Esophagus muscularis mucosa (tissue), 4 donors: ENCODE measurements around the gene RNF213. TPM values are rescaled to one million over a fixed set of nuclear protein-coding genes. Genes with fewer than 3 reads are reported as not detected.
"Not testable (repeated sequence)": the region's sequence is repeated elsewhere in the genome, so short reads cannot be mapped to it uniquely, and the experiment has no call there.

Experiments
- DNase-seq: peaks from one replicate; pipeline ENCODE4 v3.0.0-alpha.2; 2017; ENCODE audit errors: extremely low spot score
- H3K27ac ChIP-seq, 4 donors: fragments of 200-600 bp; sonication (generic); replicated peaks in 1 of 4; 1 replicate in 3 of 4; 2 replicates in 1 of 4; pipeline ENCODE4 v1.5.1; 2016 to 2019; ENCODE audit warnings: mild to moderate bottlenecking in 1 of 4
- H3K27me3 ChIP-seq, 4 donors: fragments of 200-600 bp; sonication (generic); one replicate each; pipeline versions ENCODE4 v1.5.1 to v1.6.0; 2016 to 2019
- H3K36me3 ChIP-seq, 4 donors: fragments of 200-600 bp; sonication (generic); one replicate each; pipeline ENCODE4 v1.5.1; 2016 to 2019
- H3K4me1 ChIP-seq, 4 donors: fragments of 200-600 bp; sonication (generic); one replicate each; pipeline ENCODE4 v1.5.1; 2016 to 2019
- H3K4me3 ChIP-seq, 4 donors: fragments of 200-600 bp; sonication (generic); 1 replicate in 2 of 4; 2 replicates in 2 of 4; pipeline ENCODE4 v1.5.1; 2016 to 2019; ENCODE audit warnings: mild to moderate bottlenecking in 4 of 4, moderate library complexity in 1 of 4
- H3K9me3 ChIP-seq, 4 donors: fragments of 200-600 bp; sonication (generic); 1 replicate in 3 of 4; 2 replicates in 1 of 4; pipeline ENCODE4 v1.5.1; 2016 to 2019
- CTCF ChIP-seq, 3 experiments: fragments of 200-600 bp in 2 of 3; fragments of 450-650 bp in 1 of 3; sonication (generic) in 2 of 3; IDR thresholded peaks; one replicate each; pipeline ENCODE4 v1.5.1; 2017 to 2019; ENCODE audit warnings: antibody characterized with exemption in 3 of 3, mild to moderate bottlenecking in 2 of 3, moderate library complexity in 1 of 3
- EP300 ChIP-seq: sonication (generic); formaldehyde crosslinking; IDR thresholded peaks from one replicate; pipeline ENCODE4 v1.6.1; 2017; ENCODE audit warnings: antibody characterized with exemption
- POLR2A ChIP-seq: fragments of 450-650 bp; IDR thresholded peaks from one replicate; pipeline ENCODE4 v1.6.1; 2017; ENCODE audit warnings: antibody characterized with exemption, moderate library complexity, mild to moderate bottlenecking, low read depth
- POLR2AphosphoS5 ChIP-seq, 2 donors: sonication (generic); formaldehyde crosslinking; IDR thresholded peaks; one replicate each; pipeline ENCODE4 v1.6.1; 2017; ENCODE audit warnings: antibody characterized with exemption in 2 of 2
- WGBS: methylation state at CpG from one replicate; pipeline ENCODE4 v1.1.5; 2018; 5-methylcytosine and 5-hydroxymethylcytosine counted together
- intact Hi-C: fragments of 100-400 bp; cut with DNase I; formaldehyde crosslinking; loops from one replicate; pipeline ENCODE4 v1.15.1; 2023
- total RNA-seq, 4 donors: library from RNA; depleted of rRNA; stranded (reverse); fragments of >200 nt; gene quantifications; one replicate each; pipeline versions ENCODE4 v1.1.0 to v1.2.1, GENCODE V29; 2016

Gene RNF213
- total RNA-seq, 4 donors from 2014 or later: 55.8 to 85.7 (median 75.9) TPM

- no peak for DNase-seq
- TF ChIP-seq POLR2AphosphoS5 (IDR thresholded peaks at IDR 0.05) (no peak), POLR2A (no peak), EP300 (no peak), CTCF (IDR thresholded peaks at IDR 0.05) (no peak)
- Histone ChIP-seq H3K36me3 (peaks cover 50 to 81% (median 75%) of the 10 kb centered on the region in 4 donors), H3K27me3 (no peaks in the 10 kb centered on the region), H3K9me3 (no peaks in the 10 kb centered on the region), H3K27ac (no peak overlapping the region), H3K4me1 (peaks cover 0 to 7% (median 2%) of the 10 kb centered on the region in 4 donors), H3K4me3 (no peak overlapping the region)
- intact Hi-C loops: no loop called here
- WGBS: 96% methylated on average over 12 of the region's 12 CpGs
Observed at GRCh38 chr17:80312621-80313135, 52.0 kb downstream of the RNF213 start.

GRCh38 chr17:80313160-80313829 lies 52.6 kb downstream of the RNF213 start:
- intact Hi-C loops: no loop called here

GRCh38 chr17:80313946-80314345 lies 53.3 kb downstream of the RNF213 start:
- H3K4me3 ChIP-seq, H3K9me3 ChIP-seq, H3K27me3 ChIP-seq, H3K27ac ChIP-seq, intact Hi-C loops, H3K4me1 ChIP-seq, DNase-seq: not testable (repeated sequence)
- peaks cover 51 to 81% (median 75%) of the 10 kb centered on the region in 4 donors for H3K36me3 ChIP-seq
- WGBS: 100% methylated on average over 1 of the region's 1 CpG

More at GRCh38 chr17:80313160-80313829, 52.6 kb downstream of the RNF213 start:
- no peak overlapping the region for H3K4me3 ChIP-seq
- no peaks in the 10 kb centered on the region for H3K9me3 ChIP-seq
- DNase-seq: no peak
- no peaks in the 10 kb centered on the region for H3K27me3 ChIP-seq
- 97% methylated on average over 6 of the region's 6 CpGs for WGBS
- H3K27ac ChIP-seq: no peak overlapping the region
- peaks cover 53 to 81% (median 75%) of the 10 kb centered on the region in 4 donors for H3K36me3 ChIP-seq
- H3K4me1 ChIP-seq: peaks cover 0 to 8% (median 2%) of the 10 kb centered on the region in 4 donors
- TF ChIP-seq CTCF (IDR thresholded peaks at IDR 0.05) (no peak), POLR2AphosphoS5 (IDR thresholded peaks at IDR 0.05) (no peak), EP300 (no peak), POLR2A (no peak)

- WGBS: 96% methylated on average over 2 of the region's 2 CpGs
- Histone ChIP-seq H3K27me3 (no peaks in the 10 kb centered on the region), H3K36me3 (peaks cover 48 to 81% (median 75%) of the 10 kb centered on the region in 4 donors), H3K4me1 (peaks cover 0 to 8% (median 2%) of the 10 kb centered on the region in 4 donors), H3K9me3 (no peaks in the 10 kb centered on the region), H3K27ac (no peak overlapping the region), H3K4me3 (no peak overlapping the region)
- no peak for DNase-seq
- TF ChIP-seq POLR2AphosphoS5 (IDR thresholded peaks at IDR 0.05) (no peak), EP300 (no peak), CTCF (IDR thresholded peaks at IDR 0.05) (no peak), POLR2A (no peak)
- intact Hi-C loops: no loop called here
Observed at GRCh38 chr17:80315517-80316182, 55.0 kb downstream of the RNF213 start.

GRCh38 chr17:80316431-80316830 lies 55.8 kb downstream of the RNF213 start:
- intact Hi-C loops: no loop called here
- no peak overlapping the region for H3K27ac ChIP-seq
- H3K27me3 ChIP-seq: no peaks in the 10 kb centered on the region
- H3K9me3 ChIP-seq: no peaks in the 10 kb centered on the region
- H3K4me3 ChIP-seq: no peak overlapping the region
- WGBS: 69% methylated on average over 10 of the region's 10 CpGs
- DNase-seq: no peak
- peaks cover 0 to 8% (median 2%) of the 10 kb centered on the region in 4 donors for H3K4me1 ChIP-seq
- H3K36me3 ChIP-seq: peaks cover 45 to 81% (median 75%) of the 10 kb centered on the region in 4 donors
- TF ChIP-seq POLR2A (no peak), EP300 (no peak), POLR2AphosphoS5 (IDR thresholded peaks at IDR 0.05) (no peak)
